ENCODE measurements around the gene HES3.

DNA sequence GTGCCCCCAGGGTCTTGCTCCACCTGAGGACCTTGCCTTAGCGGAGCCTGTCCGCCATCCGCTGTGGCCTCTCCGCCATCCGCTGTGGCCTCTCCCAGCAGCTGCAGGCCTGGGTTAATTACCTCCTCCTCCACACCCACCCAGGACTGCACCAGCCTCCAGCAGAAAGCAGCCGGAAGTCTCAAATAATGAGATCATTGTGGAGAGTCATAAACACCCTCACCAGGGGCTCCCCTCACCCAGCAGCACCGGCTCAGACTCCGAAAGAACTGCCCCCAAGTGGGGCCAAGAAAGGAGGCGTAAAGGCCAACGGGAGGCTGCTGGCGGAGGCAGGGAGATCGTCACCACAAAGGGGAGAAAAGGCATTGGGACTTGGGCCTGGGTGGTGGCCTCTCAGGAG is 27.6 kb downstream of the HES3 start:
- TF ChIP-seq, protein P1, sequence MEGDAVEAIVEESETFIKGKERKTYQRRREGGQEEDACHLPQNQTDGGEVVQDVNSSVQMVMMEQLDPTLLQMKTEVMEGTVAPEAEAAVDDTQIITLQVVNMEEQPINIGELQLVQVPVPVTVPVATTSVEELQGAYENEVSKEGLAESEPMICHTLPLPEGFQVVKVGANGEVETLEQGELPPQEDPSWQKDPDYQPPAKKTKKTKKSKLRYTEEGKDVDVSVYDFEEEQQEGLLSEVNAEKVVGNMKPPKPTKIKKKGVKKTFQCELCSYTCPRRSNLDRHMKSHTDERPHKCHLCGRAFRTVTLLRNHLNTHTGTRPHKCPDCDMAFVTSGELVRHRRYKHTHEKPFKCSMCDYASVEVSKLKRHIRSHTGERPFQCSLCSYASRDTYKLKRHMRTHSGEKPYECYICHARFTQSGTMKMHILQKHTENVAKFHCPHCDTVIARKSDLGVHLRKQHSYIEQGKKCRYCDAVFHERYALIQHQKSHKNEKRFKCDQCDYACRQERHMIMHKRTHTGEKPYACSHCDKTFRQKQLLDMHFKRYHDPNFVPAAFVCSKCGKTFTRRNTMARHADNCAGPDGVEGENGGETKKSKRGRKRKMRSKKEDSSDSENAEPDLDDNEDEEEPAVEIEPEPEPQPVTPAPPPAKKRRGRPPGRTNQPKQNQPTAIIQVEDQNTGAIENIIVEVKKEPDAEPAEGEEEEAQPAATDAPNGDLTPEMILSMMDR (IDR thresholded peaks at IDR 0.05; ENCODE audit: low read depth, low read length): no peak
- TF ChIP-seq POLR2A (IDR thresholded peaks at IDR 0.05; ENCODE audit: extremely low read depth, insufficient read length) (no peak), MYC (IDR thresholded peaks at IDR 0.05; ENCODE audit: low read depth, low read length) (no peak)
- TF ChIP-seq, protein P2, sequence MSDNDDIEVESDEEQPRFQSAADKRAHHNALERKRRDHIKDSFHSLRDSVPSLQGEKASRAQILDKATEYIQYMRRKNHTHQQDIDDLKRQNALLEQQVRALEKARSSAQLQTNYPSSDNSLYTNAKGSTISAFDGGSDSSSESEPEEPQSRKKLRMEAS (IDR thresholded peaks at IDR 0.05; ENCODE audit: low read depth, low read length): no peak
